GM18951 (cell line): ENCODE results near the gene KDM4C.
"Not testable (repeated sequence)": the region's sequence is repeated elsewhere in the genome, so short reads cannot be mapped to it uniquely, and the experiment has no call there.

Experiments
- POLR2A ChIP-seq: IDR thresholded peaks from 4 replicates; pipeline ENCODE4 v1.6.1; 2011; ENCODE audit warnings: mild to moderate bottlenecking; ENCODE audit not compliant: insufficient read length, insufficient read depth; ENCODE audit errors: extremely low read depth
- in situ Hi-C: fragments of 300-500 bp; cut with MboI; formaldehyde crosslinking; loops from one replicate; pipeline ENCODE4 v1.12.0; 2022; ENCODE audit warnings: low sequenced_read_pairs, mixed read lengths, inconsistent platforms; ENCODE audit not compliant: unreplicated experiment

KDM4C gene

GRCh38 chr9:6757132-6757455 is 679 bp upstream of the KDM4C start:
- TF ChIP-seq POLR2A: no peak
- in situ Hi-C loops: no loop called here

- in situ Hi-C loops: no loop called here
- TF ChIP-seq POLR2A: no peak
Observed at GRCh38 chr9:6758248-6758497, 400 bp downstream of the KDM4C start.

GRCh38 chr9:6758498-6759184 is 868 bp downstream of the KDM4C start:
- in situ Hi-C loops: no loop called here
- peak; percentile 50 for TF ChIP-seq POLR2A

GRCh38 chr9:6759185-6759977 is 1.6 kb downstream of the KDM4C start:
- in situ Hi-C loops: no loop called here
- no peak for TF ChIP-seq POLR2A

GRCh38 chr9:6761306-6761705 is 3.5 kb downstream of the KDM4C start:
- in situ Hi-C loops: loop anchor here (5.0 kb wide), 1 partner anchor 41 kb away; no protein-coding TSS in a partner anchor

GRCh38 chr9:6763244-6763643 is 5.5 kb downstream of the KDM4C start:
- no peak for TF ChIP-seq POLR2A
- in situ Hi-C loops: loop anchor here (5.0 kb wide), 1 partner anchor 39 kb away; no protein-coding TSS in a partner anchor

More at GRCh38 chr9:6761306-6761705, 3.5 kb downstream of the KDM4C start:
- no peak for TF ChIP-seq POLR2A

- in situ Hi-C loops: loop anchor here (5.0 kb wide), 1 partner anchor 38 kb away; no protein-coding TSS in a partner anchor
- no peak for TF ChIP-seq POLR2A
Observed at GRCh38 chr9:6764011-6764410, 6.2 kb downstream of the KDM4C start.

- in situ Hi-C loops: loop anchor here (5.0 kb wide), 1 partner anchor 38 kb away; no protein-coding TSS in a partner anchor
- no peak for TF ChIP-seq POLR2A
Observed at GRCh38 chr9:6764523-6764922, 6.8 kb downstream of the KDM4C start.

GRCh38 chr9:6764950-6765349 is 7.2 kb downstream of the KDM4C start:
- in situ Hi-C loops: loop anchor here (5.0 kb wide), 1 partner anchor 37 kb away; no protein-coding TSS in a partner anchor
- no peak for TF ChIP-seq POLR2A

GRCh38 chr9:6765396-6765795 is 7.6 kb downstream of the KDM4C start:
- in situ Hi-C loops: no loop called here
- no peak for TF ChIP-seq POLR2A

- in situ Hi-C loops: no loop called here
- no peak for TF ChIP-seq POLR2A
Observed at GRCh38 chr9:6766606-6767005, 8.8 kb downstream of the KDM4C start.

- in situ Hi-C loops: not testable (repeated sequence)
Observed at GRCh38 chr9:6768587-6768986, 10.8 kb downstream of the KDM4C start.

GRCh38 chr9:6771722-6772121 is 13.9 kb downstream of the KDM4C start:
- in situ Hi-C loops: no loop called here
- TF ChIP-seq POLR2A: no peak

- no peak for TF ChIP-seq POLR2A
- in situ Hi-C loops: no loop called here
Observed at GRCh38 chr9:6777213-6777902, 19.6 kb downstream of the KDM4C start.
